Keratinocyte (primary cell): ENCODE results near the gene PLSCR1. TPM values are rescaled to one million over a fixed set of nuclear protein-coding genes. Genes with fewer than 3 reads are reported as not detected.

ENCODE experiments used
- DNase-seq: peaks from one replicate; pipeline ENCODE4 v3.0.0-alpha.2; 2011; ENCODE audit warnings: low read depth, missing footprints, low spot score
- FAIRE-seq: peaks from 2 replicates; lab custom pipeline; 2011; peaks lifted over from hg19 to GRCh38; lab: Jason Lieb, UNC
- H2AFZ ChIP-seq: 2 replicates; pipeline ENCODE4 v1.6.0; 2012; ENCODE audit warnings: low read length, control low read depth, inconsistent platforms; ENCODE audit not compliant: control insufficient read depth
- H3K27ac ChIP-seq: 2 replicates; pipeline ENCODE4 v1.5.1; 2011; ENCODE audit warnings: low read length; ENCODE audit not compliant: control insufficient read depth, insufficient read depth
- H3K27me3 ChIP-seq: 3 replicates; pipeline ENCODE4 v1.6.0; 2011; ENCODE audit warnings: low read length; ENCODE audit not compliant: control insufficient read depth, insufficient read depth; ENCODE audit errors: extremely low read depth
- H3K36me3 ChIP-seq, 2 experiments: 2 replicates in 1 of 2; 3 replicates in 1 of 2; pipeline ENCODE4 v1.5.1; 2011; ENCODE audit warnings: low read length in 2 of 2, mild to moderate bottlenecking in 1 of 2; ENCODE audit not compliant: control insufficient read depth in 2 of 2, insufficient read depth in 2 of 2; ENCODE audit errors: extremely low read depth in 1 of 2
- H3K4me1 ChIP-seq: 3 replicates; pipeline ENCODE4 v1.5.1; 2011; ENCODE audit warnings: low read length; ENCODE audit not compliant: control insufficient read depth, insufficient read depth; ENCODE audit errors: extremely low read depth
- H3K4me2 ChIP-seq: 3 replicates; pipeline ENCODE4 v1.6.0; 2011; ENCODE audit warnings: low read depth, low read length; ENCODE audit not compliant: control insufficient read depth, insufficient read depth; ENCODE audit errors: extremely low read depth
- H3K4me3 ChIP-seq, 3 experiments: fragments of 200-600 bp in 1 of 3; sonication (generic) in 1 of 3; 2 replicates in 2 of 3; 3 replicates in 1 of 3; pipeline ENCODE4 v1.5.1; 2011 to 2016; ENCODE audit warnings: low read length in 3 of 3, mild to moderate bottlenecking in 3 of 3, control low read depth in 2 of 3, inconsistent platforms in 1 of 3, low read depth in 1 of 3, mixed read lengths in 1 of 3, mixed run types in 1 of 3, moderate library complexity in 1 of 3; ENCODE audit not compliant: control insufficient read depth in 2 of 3, insufficient read depth in 2 of 3; ENCODE audit errors: extremely low read depth in 1 of 3
- H3K79me2 ChIP-seq: 2 replicates; pipeline ENCODE4 v1.6.0; 2012; ENCODE audit warnings: low read length; ENCODE audit not compliant: control insufficient read depth, insufficient read depth
- H3K9ac ChIP-seq: 3 replicates; pipeline ENCODE4 v1.6.0; 2011; ENCODE audit warnings: low read length; ENCODE audit not compliant: control insufficient read depth, insufficient read depth; ENCODE audit errors: extremely low read depth
- H3K9me1 ChIP-seq: 3 replicates; pipeline ENCODE4 v1.6.0; 2011; ENCODE audit warnings: low read length; ENCODE audit not compliant: control insufficient read depth, insufficient read depth; ENCODE audit errors: extremely low read depth
- H3K9me3 ChIP-seq: 2 replicates; pipeline ENCODE4 v1.5.1; 2012; ENCODE audit warnings: low read depth, low read length; ENCODE audit not compliant: control insufficient read depth
- H4K20me1 ChIP-seq: 3 replicates; pipeline ENCODE4 v1.6.0; 2011; ENCODE audit warnings: low read length; ENCODE audit not compliant: control insufficient read depth, insufficient read depth; ENCODE audit errors: extremely low read depth
- EZH2 ChIP-seq: IDR thresholded peaks from one replicate; pipeline ENCODE4 v1.6.1; 2012; ENCODE audit warnings: inconsistent platforms, mild to moderate bottlenecking, low read length, moderate library complexity
- dilution Hi-C: fragments of 300-500 bp; cut with MboI; formaldehyde crosslinking; loops from one replicate; pipeline ENCODE4 v1.7.0; 2020; ENCODE audit warnings: low sequenced_read_pairs; ENCODE audit not compliant: extremely low pct_ligation_motif_present
- polyA plus RNA-seq, 5 experiments: library from polyadenylated mRNA; depleted of rRNA in 3 of 5; stranded (reverse) in 3 of 5; stranded (forward) in 1 of 5; unstranded in 1 of 5; fragments of >200 nt; gene quantifications; 1 replicate in 1 of 5; 2 replicates in 3 of 5; 3 replicates in 1 of 5; pipeline versions ENCODE4 v1.2.1 to v1.2.3, GENCODE V29; 2011 to 2012; ENCODE audit warnings: missing spikeins in 2 of 5, low read depth in 1 of 5, low replicate concordance in 1 of 5
- TF ChIP-seq, protein P1 (sequence below), 3 experiments: IDR thresholded peaks in 1 of 3; conservative IDR thresholded peaks in 1 of 3; optimal IDR thresholded peaks in 1 of 3; 2 replicates in 2 of 3; 3 replicates in 1 of 3; pipeline versions ENCODE3 to v1.5.1; 2011; ENCODE audit warnings: low read length in 3 of 3, mild to moderate bottlenecking in 3 of 3, moderate library complexity in 2 of 3, control low read depth in 1 of 3, inconsistent platforms in 1 of 3; ENCODE audit not compliant: insufficient read depth in 2 of 3; ENCODE audit errors: extremely low read depth in 1 of 3

The PLSCR1 gene
- polyA plus RNA-seq, 1 donor (not counting 4 experiments of a cell fraction or from before 2014, with no cell fraction given) = 77.6 TPM

DNA sequence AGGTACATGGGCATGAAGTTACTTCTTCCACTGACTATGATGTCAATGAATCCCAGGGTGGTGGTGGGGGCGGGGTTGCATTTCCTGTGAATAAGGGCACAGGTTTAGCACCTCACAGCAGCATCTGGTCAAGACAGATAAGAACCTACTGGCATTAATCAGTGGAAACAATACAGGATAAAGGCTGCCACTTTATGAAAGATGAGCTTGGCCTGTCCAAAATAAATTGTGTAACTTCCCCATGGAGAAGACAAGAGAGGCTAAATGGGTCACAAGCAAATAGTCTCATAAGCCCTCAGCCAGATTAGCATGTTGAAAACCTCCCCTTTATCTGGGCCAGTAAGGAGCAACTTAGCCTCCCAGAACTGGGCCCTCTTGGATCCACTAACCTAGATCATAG lies 47.7 kb downstream of the PLSCR1 start:
- H3K4me3 ChIP-seq = no peak overlapping the region
- H3K9me1 ChIP-seq = no peaks in the 10 kb centered on the region
- no peaks in the 10 kb centered on the region for H3K9me3 ChIP-seq
- no peaks in the 10 kb centered on the region for H3K4me1 ChIP-seq
- TF ChIP-seq EZH2 = no peak
- TF ChIP-seq, protein P1, sequence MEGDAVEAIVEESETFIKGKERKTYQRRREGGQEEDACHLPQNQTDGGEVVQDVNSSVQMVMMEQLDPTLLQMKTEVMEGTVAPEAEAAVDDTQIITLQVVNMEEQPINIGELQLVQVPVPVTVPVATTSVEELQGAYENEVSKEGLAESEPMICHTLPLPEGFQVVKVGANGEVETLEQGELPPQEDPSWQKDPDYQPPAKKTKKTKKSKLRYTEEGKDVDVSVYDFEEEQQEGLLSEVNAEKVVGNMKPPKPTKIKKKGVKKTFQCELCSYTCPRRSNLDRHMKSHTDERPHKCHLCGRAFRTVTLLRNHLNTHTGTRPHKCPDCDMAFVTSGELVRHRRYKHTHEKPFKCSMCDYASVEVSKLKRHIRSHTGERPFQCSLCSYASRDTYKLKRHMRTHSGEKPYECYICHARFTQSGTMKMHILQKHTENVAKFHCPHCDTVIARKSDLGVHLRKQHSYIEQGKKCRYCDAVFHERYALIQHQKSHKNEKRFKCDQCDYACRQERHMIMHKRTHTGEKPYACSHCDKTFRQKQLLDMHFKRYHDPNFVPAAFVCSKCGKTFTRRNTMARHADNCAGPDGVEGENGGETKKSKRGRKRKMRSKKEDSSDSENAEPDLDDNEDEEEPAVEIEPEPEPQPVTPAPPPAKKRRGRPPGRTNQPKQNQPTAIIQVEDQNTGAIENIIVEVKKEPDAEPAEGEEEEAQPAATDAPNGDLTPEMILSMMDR (optimal IDR thresholded peaks at IDR 0.05 in 1 of 3, IDR thresholded peaks at IDR 0.05 in 1 of 3, conservative IDR thresholded peaks at IDR 0.05 in 1 of 3; ENCODE audit: extremely low read depth in 1 of 3, insufficient read depth in 2 of 3, low read length in 3 of 3) = no peak
- H3K27ac ChIP-seq = no peak overlapping the region
- H3K4me2 ChIP-seq = no peak overlapping the region
- DNase-seq (no peak), FAIRE-seq (no peak)
- no peak overlapping the region for H2AFZ ChIP-seq
- no peaks in the 10 kb centered on the region for H3K27me3 ChIP-seq
- no peaks in the 10 kb centered on the region for H4K20me1 ChIP-seq
- dilution Hi-C loops = no loop called here
- no peak overlapping the region for H3K9ac ChIP-seq
- H3K79me2 ChIP-seq = no peaks in the 10 kb centered on the region
- H3K36me3 ChIP-seq = no peaks in the 10 kb centered on the region

DNA sequence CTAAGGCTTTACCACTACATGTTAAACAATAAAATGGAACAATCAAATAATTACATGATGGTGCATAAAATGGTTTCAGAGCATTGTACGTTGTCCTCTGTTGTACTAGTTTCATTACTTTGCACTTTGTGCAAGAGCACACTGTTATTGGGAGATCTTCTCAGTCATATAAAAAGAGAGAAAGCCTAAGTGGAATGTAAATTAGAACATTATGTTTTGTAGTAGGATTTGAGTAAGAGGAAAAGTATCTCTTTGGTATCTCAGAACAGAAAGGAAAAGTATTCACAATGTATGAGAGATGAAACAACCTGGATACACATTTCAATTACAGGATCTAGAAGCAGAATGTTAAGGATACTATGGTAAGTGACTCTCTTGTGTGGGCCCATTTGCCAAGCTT lies 48.2 kb downstream of the PLSCR1 start:
- Histone ChIP-seq H3K79me2 (no peaks in the 10 kb centered on the region), H3K4me3 (no peak overlapping the region), H3K27me3 (no peaks in the 10 kb centered on the region), H4K20me1 (no peaks in the 10 kb centered on the region), H3K4me1 (no peaks in the 10 kb centered on the region), H2AFZ (no peak overlapping the region), H3K36me3 (no peaks in the 10 kb centered on the region), H3K9me1 (no peaks in the 10 kb centered on the region), H3K9ac (no peak overlapping the region), H3K27ac (no peak overlapping the region), H3K9me3 (no peaks in the 10 kb centered on the region), H3K4me2 (no peak overlapping the region)
- FAIRE-seq (no peak), DNase-seq (no peak)
- TF ChIP-seq, protein P1 (optimal IDR thresholded peaks at IDR 0.05 in 1 of 3, IDR thresholded peaks at IDR 0.05 in 1 of 3, conservative IDR thresholded peaks at IDR 0.05 in 1 of 3; ENCODE audit: extremely low read depth in 1 of 3, insufficient read depth in 2 of 3, low read length in 3 of 3) = no peak
- TF ChIP-seq EZH2 = no peak
- dilution Hi-C loops = no loop called here
